Karpas-422 (cell line): ENCODE results near the gene CFAP161. TPM values are rescaled to one million over a fixed set of nuclear protein-coding genes. Genes with fewer than 3 reads are reported as not detected.

Experiments
- DNase-seq: peaks from one replicate; pipeline ENCODE4 v3.0.0-alpha.2; 2015
- H2AFZ ChIP-seq: fragments of 200-600 bp; sonication (generic); 2 replicates; pipeline ENCODE4 v1.6.1; 2014; ENCODE audit warnings: antibody characterized with exemption, low read length, mixed read lengths
- H3K27ac ChIP-seq: fragments of 200-600 bp; sonication (generic); 2 replicates; pipeline ENCODE4 v1.5.1; 2014; ENCODE audit warnings: mild to moderate bottlenecking, low read length, moderate library complexity
- H3K27me3 ChIP-seq: fragments of 200-600 bp; sonication (generic); 2 replicates; pipeline ENCODE4 v1.6.1; 2014; ENCODE audit warnings: low read length, mixed read lengths
- H3K36me3 ChIP-seq: fragments of 200-600 bp; sonication (generic); 2 replicates; pipeline ENCODE4 v1.6.1; 2014; ENCODE audit warnings: low read length, mixed read lengths; ENCODE audit not compliant: insufficient read depth
- H3K4me1 ChIP-seq: fragments of 200-600 bp; sonication (generic); 2 replicates; pipeline ENCODE4 v1.6.1; 2014; ENCODE audit warnings: mild to moderate bottlenecking, low read length, mixed read lengths
- H3K4me2 ChIP-seq: fragments of 200-600 bp; sonication (generic); 2 replicates; pipeline ENCODE4 v1.6.1; 2014; ENCODE audit warnings: low read length, low read depth, mild to moderate bottlenecking; ENCODE audit not compliant: poor library complexity, severe bottlenecking
- H3K4me3 ChIP-seq: fragments of 200-600 bp; sonication (generic); 2 replicates; pipeline ENCODE4 v1.5.1; 2014; ENCODE audit warnings: mild to moderate bottlenecking, antibody characterized with exemption, low read length, mixed read lengths
- H3K79me2 ChIP-seq: fragments of 200-600 bp; sonication (generic); 2 replicates; pipeline ENCODE4 v1.6.1; 2014; ENCODE audit warnings: mild to moderate bottlenecking, low read length, mixed read lengths
- H3K9ac ChIP-seq: fragments of 200-600 bp; sonication (generic); 2 replicates; pipeline ENCODE4 v1.6.0; 2014; ENCODE audit warnings: low read length
- H3K9me2 ChIP-seq: fragments of 200-600 bp; sonication (generic), shearing (Covaris generic); replicated peaks from 2 replicates; pipeline ENCODE4 v1.6.0; 2014; ENCODE audit warnings: mild to moderate bottlenecking, low read length, moderate library complexity; ENCODE audit not compliant: insufficient read depth
- H3K9me3 ChIP-seq: fragments of 300-700, 200-600 bp; sonication (generic); 2 replicates; pipeline ENCODE4 v1.6.1; 2014; ENCODE audit warnings: low read length, mixed read lengths
- H4K20me1 ChIP-seq: fragments of 200-600 bp; sonication (generic); 2 replicates; pipeline ENCODE4 v1.6.1; 2014; ENCODE audit warnings: mild to moderate bottlenecking, antibody characterized with exemption, low read length, low read depth; ENCODE audit not compliant: insufficient read depth
- total RNA-seq: library from RNA; depleted of rRNA; stranded (reverse); fragments of >200 nt; shearing (Covaris generic); gene quantifications from 2 replicates; pipeline ENCODE4 v1.2.3, GENCODE V29; 2014; ENCODE audit warnings: low replicate concordance

Gene CFAP161
- total RNA-seq, 1 experiment from 2014 or later: 0.11 TPM

- Histone ChIP-seq H3K79me2 (no peaks in the 10 kb centered on the region), H2AFZ (no peak overlapping the region), H3K27me3 (no peaks in the 10 kb centered on the region), H3K4me1 (no peaks in the 10 kb centered on the region), H3K9me2 (no peaks in the 10 kb centered on the region), H3K4me2 (no peak overlapping the region), H4K20me1 (no peaks in the 10 kb centered on the region), H3K9ac (no peak overlapping the region), H3K27ac (no peak overlapping the region), H3K9me3 (no peaks in the 10 kb centered on the region), H3K4me3 (no peak overlapping the region), H3K36me3 (no peaks in the 10 kb centered on the region)
- no peak for DNase-seq
These were observed 20.8 kb upstream of the CFAP161 start for GRCh38 chr15:81113204-81113657.

- H3K27me3 ChIP-seq: no peaks in the 10 kb centered on the region
- H3K4me1 ChIP-seq: no peaks in the 10 kb centered on the region
- no peaks in the 10 kb centered on the region for H3K79me2 ChIP-seq
- H3K4me3 ChIP-seq: no peak overlapping the region
- no peak overlapping the region for H3K4me2 ChIP-seq
- no peak overlapping the region for H3K27ac ChIP-seq
- H2AFZ ChIP-seq: no peak overlapping the region
- no peak overlapping the region for H3K9ac ChIP-seq
- no peaks in the 10 kb centered on the region for H3K9me2 ChIP-seq
- no peaks in the 10 kb centered on the region for H3K36me3 ChIP-seq
- no peaks in the 10 kb centered on the region for H4K20me1 ChIP-seq
- H3K9me3 ChIP-seq: no peaks in the 10 kb centered on the region
- no peak for DNase-seq
These were observed 20.2 kb upstream of the CFAP161 start for GRCh38 chr15:81113861-81114291.

GRCh38 chr15:81115054-81115939 lies 18.8 kb upstream of the CFAP161 start:
- H3K9ac ChIP-seq: no peak overlapping the region
- no peaks in the 10 kb centered on the region for H3K79me2 ChIP-seq
- DNase-seq: no peak
- H3K9me3 ChIP-seq: no peaks in the 10 kb centered on the region
- no peaks in the 10 kb centered on the region for H3K4me1 ChIP-seq
- H3K27me3 ChIP-seq: no peaks in the 10 kb centered on the region
- no peak overlapping the region for H3K27ac ChIP-seq
- no peaks in the 10 kb centered on the region for H4K20me1 ChIP-seq
- H3K9me2 ChIP-seq: no peaks in the 10 kb centered on the region
- no peak overlapping the region for H2AFZ ChIP-seq
- H3K4me3 ChIP-seq: no peak overlapping the region
- no peak overlapping the region for H3K4me2 ChIP-seq
- H3K36me3 ChIP-seq: no peaks in the 10 kb centered on the region

GRCh38 chr15:81117136-81117535 lies 16.9 kb upstream of the CFAP161 start:
- Histone ChIP-seq H4K20me1 (no peaks in the 10 kb centered on the region), H3K27me3 (no peaks in the 10 kb centered on the region), H3K79me2 (no peaks in the 10 kb centered on the region), H3K36me3 (no peaks in the 10 kb centered on the region), H3K9me2 (no peaks in the 10 kb centered on the region), H3K4me3 (no peak overlapping the region), H3K9me3 (no peaks in the 10 kb centered on the region), H3K9ac (no peak overlapping the region), H3K4me1 (no peaks in the 10 kb centered on the region), H3K4me2 (no peak overlapping the region), H2AFZ (no peak overlapping the region), H3K27ac (no peak overlapping the region)
- no peak for DNase-seq

GRCh38 chr15:81117581-81117980 lies 16.5 kb upstream of the CFAP161 start:
- H3K79me2 ChIP-seq: no peaks in the 10 kb centered on the region
- no peak overlapping the region for H3K27ac ChIP-seq
- no peak overlapping the region for H3K9ac ChIP-seq
- no peaks in the 10 kb centered on the region for H3K27me3 ChIP-seq
- H3K9me3 ChIP-seq: no peaks in the 10 kb centered on the region
- no peaks in the 10 kb centered on the region for H4K20me1 ChIP-seq
- H3K9me2 ChIP-seq: no peaks in the 10 kb centered on the region
- H3K36me3 ChIP-seq: no peaks in the 10 kb centered on the region
- no peak overlapping the region for H2AFZ ChIP-seq
- no peak overlapping the region for H3K4me2 ChIP-seq
- no peak overlapping the region for H3K4me3 ChIP-seq
- H3K4me1 ChIP-seq: no peaks in the 10 kb centered on the region
- DNase-seq: no peak

- Histone ChIP-seq H3K79me2 (no peaks in the 10 kb centered on the region), H3K4me3 (no peak overlapping the region), H2AFZ (no peak overlapping the region), H4K20me1 (no peaks in the 10 kb centered on the region), H3K4me2 (no peak overlapping the region), H3K4me1 (no peaks in the 10 kb centered on the region), H3K9ac (no peak overlapping the region), H3K36me3 (no peaks in the 10 kb centered on the region), H3K27me3 (no peaks in the 10 kb centered on the region), H3K9me2 (no peaks in the 10 kb centered on the region), H3K27ac (no peak overlapping the region), H3K9me3 (no peaks in the 10 kb centered on the region)
- DNase-seq: no peak
These were observed 15.7 kb upstream of the CFAP161 start for GRCh38 chr15:81118361-81118760.

- Histone ChIP-seq H3K9me3 (no peaks in the 10 kb centered on the region), H2AFZ (no peak overlapping the region), H3K27ac (no peak overlapping the region), H3K4me1 (no peaks in the 10 kb centered on the region), H3K79me2 (no peaks in the 10 kb centered on the region), H3K36me3 (no peaks in the 10 kb centered on the region), H3K9me2 (no peaks in the 10 kb centered on the region), H4K20me1 (no peaks in the 10 kb centered on the region), H3K4me2 (no peak overlapping the region), H3K27me3 (no peaks in the 10 kb centered on the region), H3K4me3 (no peak overlapping the region), H3K9ac (no peak overlapping the region)
- no peak for DNase-seq
These were observed 14.0 kb upstream of the CFAP161 start for GRCh38 chr15:81120069-81120468.

- Histone ChIP-seq H3K27me3 (no peaks in the 10 kb centered on the region), H4K20me1 (no peaks in the 10 kb centered on the region), H2AFZ (no peak overlapping the region), H3K4me2 (no peak overlapping the region), H3K4me1 (no peaks in the 10 kb centered on the region), H3K4me3 (no peak overlapping the region), H3K9ac (no peak overlapping the region), H3K9me3 (no peaks in the 10 kb centered on the region), H3K27ac (no peak overlapping the region), H3K79me2 (no peaks in the 10 kb centered on the region), H3K9me2 (no peaks in the 10 kb centered on the region), H3K36me3 (no peaks in the 10 kb centered on the region)
- no peak for DNase-seq
These were observed 7.2 kb upstream of the CFAP161 start for GRCh38 chr15:81126892-81127291.
